OCI-LY1 (cell line): Measurements from ENCODE around the gene PCLO.

Source experiments
- H2AFZ ChIP-seq: fragments of 200-600 bp; sonication (generic), shearing (Covaris generic); 2 replicates; pipeline ENCODE4 v1.6.0; 2014; ENCODE audit warnings: antibody characterized with exemption, mild to moderate bottlenecking, low read length
- H3F3A ChIP-seq: fragments of 200-600 bp; sonication (generic), shearing (Covaris generic); 2 replicates; pipeline ENCODE4 v1.6.0; 2014; ENCODE audit warnings: mild to moderate bottlenecking, antibody characterized with exemption, low read length, moderate library complexity; ENCODE audit not compliant: insufficient read depth
- H3K27ac ChIP-seq: fragments of 200-600 bp; sonication (generic); 2 replicates; pipeline ENCODE4 v1.5.1; 2014; ENCODE audit warnings: low read length, mixed run types, mild to moderate bottlenecking, low read depth; ENCODE audit not compliant: poor library complexity, severe bottlenecking
- H3K27me3 ChIP-seq: fragments of 200-600 bp; sonication (generic); 2 replicates; pipeline ENCODE4 v1.6.0; 2014; ENCODE audit warnings: antibody characterized with exemption, mild to moderate bottlenecking, low read length, moderate library complexity; ENCODE audit not compliant: insufficient read depth
- H3K36me3 ChIP-seq: fragments of 200-600 bp; sonication (generic); 2 replicates; pipeline ENCODE4 v1.6.1; 2014; ENCODE audit warnings: mild to moderate bottlenecking, antibody characterized with exemption, low read length, moderate library complexity, mixed read lengths; ENCODE audit not compliant: insufficient read depth
- H3K4me1 ChIP-seq: fragments of 200-600 bp; sonication (generic); 2 replicates; pipeline ENCODE4 v1.5.1; 2014; ENCODE audit warnings: mild to moderate bottlenecking, low read length, moderate library complexity; ENCODE audit not compliant: insufficient read depth, severe bottlenecking
- H3K4me2 ChIP-seq: fragments of 200-600 bp; sonication (generic), shearing (Covaris generic); 2 replicates; pipeline ENCODE4 v1.6.1; 2014; ENCODE audit warnings: low read length
- H3K4me3 ChIP-seq: fragments of 200-600 bp; sonication (generic); 2 replicates; pipeline ENCODE4 v1.5.1; 2014; ENCODE audit warnings: low read length, low read depth, mild to moderate bottlenecking, mixed read lengths; ENCODE audit not compliant: poor library complexity, severe bottlenecking
- H3K79me2 ChIP-seq: fragments of 200-600 bp; shearing (Covaris generic); 2 replicates; pipeline ENCODE4 v1.6.1; 2016; ENCODE audit warnings: mixed run types, low read length, mixed read lengths; ENCODE audit not compliant: insufficient read depth
- H3K9ac ChIP-seq: fragments of 200-600 bp; sonication (generic), shearing (Covaris generic); 2 replicates; pipeline ENCODE4 v1.6.1; 2014; ENCODE audit warnings: mild to moderate bottlenecking, low read length, mixed read lengths
- H3K9me2 ChIP-seq: fragments of 200-600 bp; sonication (generic), shearing (Covaris generic); 2 replicates; pipeline ENCODE4 v1.6.1; 2014; ENCODE audit warnings: low read depth, mild to moderate bottlenecking, low read length, mixed read lengths
- H3K9me3 ChIP-seq: fragments of 200-600 bp; shearing (Covaris generic); 2 replicates; pipeline ENCODE4 v1.6.1; 2014; ENCODE audit warnings: low read length, mixed read lengths
- H4K20me1 ChIP-seq: fragments of 200-600 bp; sonication (generic), shearing (Covaris generic); 2 replicates; pipeline ENCODE4 v1.6.0; 2016; ENCODE audit warnings: mild to moderate bottlenecking, low read length; ENCODE audit not compliant: insufficient read depth
- EZH2 ChIP-seq: fragments of 200-600 bp; sonication (generic), shearing (Covaris generic); IDR thresholded peaks from 2 replicates; pipeline ENCODE4 v1.8.0; 2017; ENCODE audit warnings: borderline replicate concordance, mixed run types, mild to moderate bottlenecking, antibody characterized with exemption, low read length, moderate library complexity, mixed read lengths
- TF ChIP-seq, protein P1 (sequence below): fragments of 200-600 bp; sonication (generic), shearing (Covaris generic); IDR thresholded peaks from 2 replicates; pipeline ENCODE4 v1.5.1; 2017; ENCODE audit warnings: mild to moderate bottlenecking, antibody characterized with exemption, low read length, moderate library complexity, mixed read lengths

The PCLO gene

DNA sequence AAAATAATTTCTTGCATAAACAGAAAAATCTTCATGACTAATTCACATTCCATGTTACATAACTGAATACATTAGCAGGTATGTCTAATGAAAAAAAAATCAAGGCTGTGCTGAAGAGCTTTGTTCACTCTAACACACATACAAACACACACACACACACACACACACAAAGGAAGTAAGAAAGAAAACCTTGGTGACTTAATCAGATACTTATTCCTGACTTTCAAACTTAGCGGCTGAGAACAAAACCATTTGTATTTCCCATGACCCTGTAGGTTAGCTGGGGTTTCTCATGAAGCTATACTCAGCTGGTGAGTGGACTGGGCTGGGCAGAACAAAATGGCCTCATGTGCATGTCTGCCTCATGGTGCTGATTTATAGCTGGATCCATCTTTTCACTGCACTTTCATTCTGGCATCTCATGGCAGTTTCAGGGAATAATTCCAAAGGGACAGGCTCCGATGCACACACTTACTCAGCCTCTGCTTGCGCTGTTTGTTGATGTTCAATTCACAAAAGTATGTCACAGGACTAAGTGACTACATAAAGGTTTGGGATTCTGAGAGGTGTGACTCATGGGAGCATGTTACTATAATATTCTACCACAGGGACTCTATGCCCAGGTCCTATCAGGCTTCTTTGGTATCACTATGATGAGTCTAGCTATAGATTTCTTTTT is 161.2 kb downstream of the PCLO start:
- H3K9me3 ChIP-seq = 0 out of 2 replicates have a peak, but pooled peaks cover 4% of the 10 kb centered on the region
- no peak overlapping the region for H2AFZ ChIP-seq
- H3K27me3 ChIP-seq = no peaks in the 10 kb centered on the region
- H3K9ac ChIP-seq = no peak overlapping the region
- TF ChIP-seq, protein P1, sequence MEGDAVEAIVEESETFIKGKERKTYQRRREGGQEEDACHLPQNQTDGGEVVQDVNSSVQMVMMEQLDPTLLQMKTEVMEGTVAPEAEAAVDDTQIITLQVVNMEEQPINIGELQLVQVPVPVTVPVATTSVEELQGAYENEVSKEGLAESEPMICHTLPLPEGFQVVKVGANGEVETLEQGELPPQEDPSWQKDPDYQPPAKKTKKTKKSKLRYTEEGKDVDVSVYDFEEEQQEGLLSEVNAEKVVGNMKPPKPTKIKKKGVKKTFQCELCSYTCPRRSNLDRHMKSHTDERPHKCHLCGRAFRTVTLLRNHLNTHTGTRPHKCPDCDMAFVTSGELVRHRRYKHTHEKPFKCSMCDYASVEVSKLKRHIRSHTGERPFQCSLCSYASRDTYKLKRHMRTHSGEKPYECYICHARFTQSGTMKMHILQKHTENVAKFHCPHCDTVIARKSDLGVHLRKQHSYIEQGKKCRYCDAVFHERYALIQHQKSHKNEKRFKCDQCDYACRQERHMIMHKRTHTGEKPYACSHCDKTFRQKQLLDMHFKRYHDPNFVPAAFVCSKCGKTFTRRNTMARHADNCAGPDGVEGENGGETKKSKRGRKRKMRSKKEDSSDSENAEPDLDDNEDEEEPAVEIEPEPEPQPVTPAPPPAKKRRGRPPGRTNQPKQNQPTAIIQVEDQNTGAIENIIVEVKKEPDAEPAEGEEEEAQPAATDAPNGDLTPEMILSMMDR = no peak
- TF ChIP-seq EZH2 = no peak
- no peaks in the 10 kb centered on the region for H3K79me2 ChIP-seq
- H3K4me2 ChIP-seq = no peak overlapping the region
- no peaks in the 10 kb centered on the region for H3K4me1 ChIP-seq
- no peaks in the 10 kb centered on the region for H4K20me1 ChIP-seq
- H3K9me2 ChIP-seq = no peaks in the 10 kb centered on the region
- no peak overlapping the region for H3K27ac ChIP-seq
- H3K4me3 ChIP-seq = no peak overlapping the region
- H3K36me3 ChIP-seq = no peaks in the 10 kb centered on the region
- H3F3A ChIP-seq = no peaks in the 10 kb centered on the region

DNA sequence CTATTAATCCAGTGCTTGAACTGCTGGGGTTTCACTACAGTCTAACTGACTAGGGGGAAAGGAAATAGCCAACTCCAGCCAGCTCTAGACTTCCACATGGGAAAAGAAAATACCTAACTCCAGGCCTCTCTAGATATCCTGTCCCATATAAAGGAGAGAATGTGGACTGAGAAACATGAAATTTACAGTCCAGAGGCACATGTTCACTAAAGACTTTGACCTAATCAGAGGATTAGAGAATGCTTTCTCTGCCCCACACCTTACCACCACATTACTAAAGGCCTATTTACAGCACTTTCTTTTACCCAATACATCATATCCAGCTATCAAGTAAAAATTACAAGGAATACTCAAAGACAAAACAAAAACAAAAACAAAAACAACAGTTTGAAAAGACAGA is 164.2 kb downstream of the PCLO start:
- no peak for TF ChIP-seq EZH2
- TF ChIP-seq, protein P1 = no peak
- H3K9me3 ChIP-seq = no peaks in the 10 kb centered on the region

DNA sequence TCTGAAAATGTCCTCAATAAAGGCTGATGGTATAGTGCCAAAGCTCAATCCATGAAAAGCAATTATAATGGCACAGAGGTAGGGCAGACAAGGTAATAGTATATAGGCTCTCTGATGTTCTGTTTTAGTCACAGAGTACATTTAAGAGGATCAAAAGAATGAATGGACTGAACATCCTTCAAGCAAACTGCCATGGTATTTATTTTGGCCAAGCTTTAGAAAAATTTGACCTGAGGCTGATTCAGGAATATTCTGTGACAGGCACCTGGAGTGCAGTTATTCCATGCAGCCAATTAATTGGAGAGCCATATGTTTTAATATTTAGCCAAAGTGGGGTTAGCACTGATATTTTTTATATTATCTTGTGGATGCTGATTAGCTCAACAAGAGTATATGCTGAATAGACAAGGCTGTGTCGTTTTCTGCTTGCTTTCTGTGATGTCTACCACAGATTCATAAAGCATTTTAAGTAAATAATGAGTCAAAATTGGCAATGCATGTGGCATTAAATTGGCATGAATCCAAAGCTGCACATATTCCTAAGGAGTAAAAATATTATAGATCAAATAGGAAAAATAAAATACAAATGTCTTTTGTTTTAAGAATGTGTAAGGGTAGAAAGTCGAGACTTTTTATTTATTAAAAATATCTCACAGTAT is 177.4 kb downstream of the PCLO start:
- Histone ChIP-seq H2AFZ (0 out of 2 replicates have a peak overlapping the region, but pooled peaks have one; percentile 1), H3K9ac (no peak overlapping the region), H3K4me2 (no peak overlapping the region), H3F3A (no peaks in the 10 kb centered on the region), H3K4me1 (peaks cover 6% of the 10 kb centered on the region), H3K4me3 (no peak overlapping the region), H3K27ac (no peak overlapping the region), H3K9me3 (no peaks in the 10 kb centered on the region), H3K27me3 (no peaks in the 10 kb centered on the region), H4K20me1 (no peaks in the 10 kb centered on the region), H3K36me3 (no peaks in the 10 kb centered on the region), H3K79me2 (no peaks in the 10 kb centered on the region), H3K9me2 (no peaks in the 10 kb centered on the region)
- TF ChIP-seq EZH2 = no peak
- TF ChIP-seq, protein P1 = no peak

More for the DNA sequence above, 164.2 kb downstream of the PCLO start:
- Histone ChIP-seq H3K79me2 (no peaks in the 10 kb centered on the region), H3K4me3 (no peak overlapping the region), H3K9me2 (no peaks in the 10 kb centered on the region), H3K27ac (no peak overlapping the region), H2AFZ (no peak overlapping the region), H3K9ac (no peak overlapping the region), H3K36me3 (no peaks in the 10 kb centered on the region), H4K20me1 (no peaks in the 10 kb centered on the region), H3K4me2 (no peak overlapping the region), H3K4me1 (no peaks in the 10 kb centered on the region), H3F3A (no peaks in the 10 kb centered on the region), H3K27me3 (no peaks in the 10 kb centered on the region)
